Esophagus muscularis mucosa (tissue), 4 donors: Measurements from ENCODE around the gene NME5. TPM values are rescaled to one million over a fixed set of nuclear protein-coding genes. Genes with fewer than 3 reads are reported as not detected.
A peak's percentile ranks its signal among the peaks of the same experiment; 100 is the strongest.

Experiments
- DNase-seq: peaks from one replicate; pipeline ENCODE4 v3.0.0-alpha.2; 2017; ENCODE audit errors: extremely low spot score
- H3K27ac ChIP-seq, 4 donors: fragments of 200-600 bp; sonication (generic); replicated peaks in 1 of 4; 1 replicate in 3 of 4; 2 replicates in 1 of 4; pipeline ENCODE4 v1.5.1; 2016 to 2019; ENCODE audit warnings: mild to moderate bottlenecking in 1 of 4
- H3K27me3 ChIP-seq, 4 donors: fragments of 200-600 bp; sonication (generic); one replicate each; pipeline versions ENCODE4 v1.5.1 to v1.6.0; 2016 to 2019
- H3K36me3 ChIP-seq, 4 donors: fragments of 200-600 bp; sonication (generic); one replicate each; pipeline ENCODE4 v1.5.1; 2016 to 2019
- H3K4me1 ChIP-seq, 4 donors: fragments of 200-600 bp; sonication (generic); one replicate each; pipeline ENCODE4 v1.5.1; 2016 to 2019
- H3K4me3 ChIP-seq, 4 donors: fragments of 200-600 bp; sonication (generic); 1 replicate in 2 of 4; 2 replicates in 2 of 4; pipeline ENCODE4 v1.5.1; 2016 to 2019; ENCODE audit warnings: mild to moderate bottlenecking in 4 of 4, moderate library complexity in 1 of 4
- H3K9me3 ChIP-seq, 4 donors: fragments of 200-600 bp; sonication (generic); 1 replicate in 3 of 4; 2 replicates in 1 of 4; pipeline ENCODE4 v1.5.1; 2016 to 2019
- CTCF ChIP-seq, 3 experiments: fragments of 200-600 bp in 2 of 3; fragments of 450-650 bp in 1 of 3; sonication (generic) in 2 of 3; IDR thresholded peaks; one replicate each; pipeline ENCODE4 v1.5.1; 2017 to 2019; ENCODE audit warnings: antibody characterized with exemption in 3 of 3, mild to moderate bottlenecking in 2 of 3, moderate library complexity in 1 of 3
- EP300 ChIP-seq: sonication (generic); formaldehyde crosslinking; IDR thresholded peaks from one replicate; pipeline ENCODE4 v1.6.1; 2017; ENCODE audit warnings: antibody characterized with exemption
- POLR2A ChIP-seq: fragments of 450-650 bp; IDR thresholded peaks from one replicate; pipeline ENCODE4 v1.6.1; 2017; ENCODE audit warnings: antibody characterized with exemption, moderate library complexity, mild to moderate bottlenecking, low read depth
- POLR2AphosphoS5 ChIP-seq, 2 donors: sonication (generic); formaldehyde crosslinking; IDR thresholded peaks; one replicate each; pipeline ENCODE4 v1.6.1; 2017; ENCODE audit warnings: antibody characterized with exemption in 2 of 2
- WGBS: methylation state at CpG from one replicate; pipeline ENCODE4 v1.1.5; 2018; 5-methylcytosine and 5-hydroxymethylcytosine counted together
- intact Hi-C: fragments of 100-400 bp; cut with DNase I; formaldehyde crosslinking; loops from one replicate; pipeline ENCODE4 v1.15.1; 2023
- total RNA-seq, 4 donors: library from RNA; depleted of rRNA; stranded (reverse); fragments of >200 nt; gene quantifications; one replicate each; pipeline versions ENCODE4 v1.1.0 to v1.2.1, GENCODE V29; 2016

The NME5 gene
- total RNA-seq, 4 donors from 2014 or later: 1.1 to 5.4 (median 2.5) TPM

- 67% methylated on average over 1 of the region's 1 CpG for WGBS
- intact Hi-C loops: no loop called here
- no peak for DNase-seq
- H3K27me3 ChIP-seq: no peaks in the 10 kb centered on the region
- peaks cover 4 to 19% (median 9%) of the 10 kb centered on the region in 4 donors for H3K4me1 ChIP-seq
- no peak overlapping the region for H3K4me3 ChIP-seq
- no peak overlapping the region for H3K27ac ChIP-seq
- TF ChIP-seq POLR2A (no peak), POLR2AphosphoS5 (IDR thresholded peaks at IDR 0.05) (no peak), CTCF (IDR thresholded peaks at IDR 0.05) (no peak), EP300 (no peak)
- no peaks in the 10 kb centered on the region for H3K9me3 ChIP-seq
- no peaks in the 10 kb centered on the region for H3K36me3 ChIP-seq
Observed at GRCh38 chr5:138141734-138142133, 2.5 kb upstream of the NME5 start.

GRCh38 chr5:138140268-138140667 is 1.0 kb upstream of the NME5 start:
- 61% methylated on average over 4 of the region's 4 CpGs for WGBS
- Histone ChIP-seq H3K27ac (no peak overlapping the region), H3K27me3 (no peaks in the 10 kb centered on the region), H3K4me1 (peaks cover 4 to 19% (median 9%) of the 10 kb centered on the region in 4 donors), H3K4me3 (no peak overlapping the region), H3K36me3 (no peaks in the 10 kb centered on the region), H3K9me3 (no peaks in the 10 kb centered on the region)
- intact Hi-C loops: no loop called here
- no peak for DNase-seq
- no peak for TF ChIP-seq POLR2AphosphoS5 (IDR thresholded peaks at IDR 0.05)
- TF ChIP-seq EP300: no peak
- no peak for TF ChIP-seq CTCF (IDR thresholded peaks at IDR 0.05)
- TF ChIP-seq POLR2A: no peak

DNA sequence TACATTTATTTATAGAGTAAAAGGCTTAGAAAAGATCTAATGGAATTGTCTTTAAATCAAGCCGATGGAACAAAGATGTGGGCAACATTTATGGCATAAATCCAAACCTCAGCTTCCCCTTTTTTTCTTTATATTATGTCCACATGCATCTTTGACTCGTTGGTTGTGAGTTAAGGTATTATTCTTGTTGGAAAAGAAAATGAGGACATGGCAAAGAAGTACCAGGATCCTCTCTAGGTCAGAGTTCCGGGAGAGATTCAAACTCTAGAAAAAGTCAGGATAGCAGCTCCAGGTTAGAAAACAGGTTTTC is 508 bp upstream of the NME5 start:
- WGBS: 66% methylated on average over 3 of the region's 3 CpGs
- Histone ChIP-seq H3K9me3 (no peaks in the 10 kb centered on the region), H3K36me3 (no peaks in the 10 kb centered on the region), H3K27ac (no peak overlapping the region), H3K27me3 (no peaks in the 10 kb centered on the region), H3K4me3 (peak overlapping the region; percentile 61 to 73 (median 64)), H3K4me1 (peaks cover 4 to 19% (median 9%) of the 10 kb centered on the region in 4 donors)
- intact Hi-C loops: loop anchor here (10.0 kb wide), 1 partner anchor 365 kb away; no protein-coding TSS in a partner anchor
- TF ChIP-seq POLR2A: no peak
- no peak for TF ChIP-seq CTCF (IDR thresholded peaks at IDR 0.05)
- TF ChIP-seq EP300: no peak
- no peak for TF ChIP-seq POLR2AphosphoS5 (IDR thresholded peaks at IDR 0.05)
- no peak for DNase-seq

- H3K4me3 ChIP-seq: peak overlapping the region in 1 of 4 donors; percentile 42
- 90% methylated on average over 7 of the region's 7 CpGs for WGBS
- intact Hi-C loops: loop anchor here (5.0 to 10.0 kb wide), 2 partner anchors 95 to 358 kb away; no protein-coding TSS in a partner anchor
Observed at GRCh38 chr5:138132543-138132942, 6.7 kb downstream of the NME5 start.

More at GRCh38 chr5:138132543-138132942, 6.7 kb downstream of the NME5 start:
- H3K4me1 ChIP-seq: peaks cover 0 to 4% (median 0%) of the 10 kb centered on the region in 4 donors
- no peaks in the 10 kb centered on the region for H3K9me3 ChIP-seq
- H3K36me3 ChIP-seq: no peaks in the 10 kb centered on the region
- H3K27me3 ChIP-seq: no peaks in the 10 kb centered on the region
- H3K27ac ChIP-seq: no peak overlapping the region
- DNase-seq: no peak
- no peak for TF ChIP-seq EP300
- TF ChIP-seq CTCF (IDR thresholded peaks at IDR 0.05): no peak
- TF ChIP-seq POLR2AphosphoS5 (IDR thresholded peaks at IDR 0.05): no peak
